Embryonic facial prominence (tissue), 1 donor: ENCODE measurements around the gene CLEC4D.
"Not testable (repeated sequence)": the region's sequence is repeated elsewhere in the genome, so short reads cannot be mapped to it uniquely, and the experiment has no call there.

Experiments
- DNase-seq: peaks from one replicate; pipeline ENCODE4 v3.0.0-alpha.2; 2016; ENCODE audit errors: extremely low spot score

Gene CLEC4D

DNA sequence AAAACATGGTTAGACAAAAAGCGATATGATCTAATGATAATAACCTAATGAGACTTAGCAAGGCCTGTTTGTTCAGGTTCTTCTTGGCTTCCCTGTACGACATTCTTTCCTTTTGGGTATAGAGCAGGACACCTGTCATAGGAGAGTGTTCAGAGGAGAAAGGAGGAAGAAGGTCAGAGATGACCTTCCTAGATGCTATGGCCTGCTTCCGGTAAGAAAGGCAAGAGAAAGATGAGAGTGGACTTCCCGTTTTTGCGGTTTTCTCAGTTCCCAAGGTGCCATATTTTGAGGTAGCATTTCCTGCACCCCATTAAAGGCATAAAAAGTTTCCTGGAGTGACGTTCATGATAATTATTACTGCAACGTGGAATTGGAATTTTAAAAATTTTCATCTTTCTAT is 18.7 kb downstream of the CLEC4D start:
- DNase-seq, result no peak

DNA sequence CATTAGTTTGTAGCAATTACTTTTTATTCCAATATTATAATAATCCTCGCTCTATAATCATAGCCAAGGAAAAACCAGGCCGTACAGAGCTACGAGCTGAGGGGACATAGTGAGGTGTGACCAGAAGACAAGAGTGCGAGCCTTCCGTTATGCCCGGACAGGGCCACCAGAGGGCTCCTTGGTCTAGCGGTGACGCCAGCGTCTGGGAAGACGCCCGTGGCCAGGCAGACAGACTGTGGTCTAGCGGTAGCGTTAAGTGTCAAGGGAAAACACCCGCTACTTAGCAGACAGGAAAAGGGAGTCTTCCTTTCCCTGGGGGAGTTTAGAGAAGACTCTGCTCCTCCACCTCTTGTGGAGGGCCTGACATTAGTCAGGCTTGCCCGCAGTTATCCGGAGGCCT is 24.5 kb downstream of the CLEC4D start:
- DNase-seq, result not testable (repeated sequence)

- DNase-seq, result not testable (repeated sequence)
Observed at GRCh38 chr12:8540831-8541230, 27.5 kb downstream of the CLEC4D start, which contains the start of gene CLEC4E. Gene CLEC4E (minus strand): TSS chr12:8540905. CDS start chr12:8540797, 108 bp downstream.

DNA sequence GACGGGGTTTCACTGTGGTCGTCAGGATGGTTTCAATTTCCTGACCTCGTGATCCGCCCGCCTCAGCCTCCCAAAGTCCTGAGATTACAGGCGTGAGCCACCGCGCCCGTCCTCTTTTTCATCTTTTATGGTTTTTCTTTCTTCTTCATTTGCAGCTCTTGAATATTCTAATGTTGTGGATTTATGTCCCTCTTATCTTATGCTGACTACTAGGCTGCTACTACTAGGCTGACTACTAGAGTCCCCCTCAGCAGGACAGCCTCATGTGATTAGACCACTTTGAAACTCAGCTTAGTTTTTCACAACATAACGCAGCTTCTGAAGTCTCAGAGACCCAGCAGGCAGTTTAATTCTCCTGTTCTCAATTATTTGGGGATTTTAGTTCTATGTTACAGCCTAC is 28.3 kb downstream of the CLEC4D start:
- no peak for DNase-seq

DNA sequence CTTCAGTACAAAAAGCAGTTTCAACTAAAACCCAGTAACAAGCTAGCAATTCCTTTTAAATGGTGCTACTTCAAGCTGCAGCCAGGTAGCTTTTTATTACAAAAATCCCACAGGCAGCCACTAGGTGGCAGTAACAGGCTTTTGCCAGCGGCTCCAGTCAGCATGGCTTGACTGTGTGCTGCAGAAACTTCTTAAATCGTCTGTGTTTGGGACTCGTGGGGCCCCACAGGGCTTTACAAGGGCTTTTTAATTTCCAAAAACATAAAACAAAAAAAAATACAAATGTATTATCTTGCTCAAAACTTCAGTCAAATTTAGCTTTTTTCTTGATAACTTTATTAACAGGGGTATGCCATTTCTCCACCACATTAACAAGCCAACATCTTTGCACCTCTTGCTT is 31.0 kb downstream of the CLEC4D start:
- peak; percentile 29 for DNase-seq

DNA sequence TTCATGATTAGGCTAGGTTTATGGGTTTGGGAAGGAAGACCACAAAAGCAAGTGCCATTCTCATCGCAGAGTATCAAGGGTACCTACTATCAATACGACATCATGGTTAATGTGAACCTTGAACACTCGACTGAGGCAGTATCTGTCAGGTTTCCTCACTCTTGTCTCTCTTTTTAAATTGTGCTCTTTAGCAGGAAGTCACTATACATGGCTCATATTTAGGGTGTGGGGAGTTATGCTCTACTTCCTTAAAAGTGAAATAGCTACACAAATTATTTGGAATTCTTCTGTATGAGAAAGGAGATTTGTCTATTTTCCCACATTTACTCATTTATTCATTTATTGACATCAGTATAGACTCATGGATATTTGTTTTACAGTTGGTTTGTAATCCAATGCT is 33.3 kb downstream of the CLEC4D start:
- no peak for DNase-seq

GRCh38 chr12:8547645-8548044 is 34.3 kb downstream of the CLEC4D start:
- no peak for DNase-seq

DNA sequence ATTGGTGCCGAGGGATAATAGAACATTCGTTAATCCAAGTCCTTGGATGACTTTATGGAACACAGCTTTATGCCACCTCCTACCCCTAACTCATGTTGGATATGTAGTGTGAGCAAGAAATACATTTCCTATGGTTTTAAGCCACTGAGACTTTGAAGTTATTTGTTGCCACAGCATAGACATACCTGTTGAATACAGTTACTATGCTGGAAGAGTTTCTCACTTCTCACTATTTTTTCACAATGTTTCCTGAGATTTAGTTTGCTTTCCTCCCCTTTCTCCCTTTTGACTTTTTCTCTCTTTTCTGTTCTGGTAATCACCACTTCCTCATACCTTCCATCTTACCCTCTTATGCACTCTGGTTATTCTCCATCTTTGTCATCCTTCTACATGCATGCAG is 34.9 kb downstream of the CLEC4D start:
- no peak for DNase-seq

GRCh38 chr12:8549381-8549780 is 36.1 kb downstream of the CLEC4D start:
- DNase-seq, result no peak

- DNase-seq, result no peak
Observed at GRCh38 chr12:8553088-8553627, 39.9 kb downstream of the CLEC4D start.

GRCh38 chr12:8554451-8555195 is 41.3 kb downstream of the CLEC4D start:
- DNase-seq, result no peak

DNA sequence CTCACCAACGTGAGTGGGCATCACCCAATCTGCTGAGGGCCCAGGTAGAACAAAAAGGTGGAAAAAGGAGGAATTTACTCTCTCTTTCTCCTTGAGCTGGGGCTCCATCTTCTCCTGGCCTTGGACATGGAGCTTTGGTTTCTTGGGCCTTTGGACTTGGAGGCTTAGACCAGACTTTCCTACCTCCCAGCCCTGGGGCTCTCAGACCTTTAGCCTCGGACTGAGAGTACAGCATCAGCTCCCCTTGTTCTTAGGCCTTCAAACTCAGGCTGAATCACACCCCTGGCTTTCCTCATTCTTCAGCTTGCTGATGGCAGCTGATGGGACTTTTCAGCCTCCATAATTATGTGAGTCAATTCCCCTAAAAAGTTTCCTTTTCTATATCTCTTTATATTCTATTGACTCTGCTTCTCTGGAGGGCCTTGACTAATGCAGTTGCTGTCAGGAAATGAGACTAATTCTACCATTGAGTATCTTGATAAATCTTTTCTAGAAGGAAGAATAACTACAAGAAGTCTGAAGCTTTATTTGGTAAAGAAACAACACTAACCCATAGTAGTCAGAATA is 43.3 kb downstream of the CLEC4D start:
- no peak for DNase-seq

DNA sequence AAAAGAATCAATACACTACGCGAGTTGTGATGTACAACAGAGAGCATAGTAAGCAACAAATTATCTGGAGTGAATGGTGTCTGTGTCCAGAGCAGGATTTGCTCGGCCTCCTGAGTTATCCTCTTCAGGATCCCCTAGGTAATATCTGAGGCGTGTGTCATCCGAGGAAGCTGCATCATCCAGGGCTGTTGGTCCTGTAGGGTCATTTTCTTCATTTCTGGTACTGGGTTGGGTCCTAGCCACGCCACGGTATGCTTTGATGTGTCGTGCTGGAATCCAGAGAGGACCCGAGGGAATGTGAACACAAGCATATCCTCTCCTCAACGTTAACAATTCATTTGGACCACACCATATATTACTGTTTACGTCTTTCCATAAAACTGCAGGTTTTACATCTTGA is 46.4 kb downstream of the CLEC4D start:
- no peak for DNase-seq

DNA sequence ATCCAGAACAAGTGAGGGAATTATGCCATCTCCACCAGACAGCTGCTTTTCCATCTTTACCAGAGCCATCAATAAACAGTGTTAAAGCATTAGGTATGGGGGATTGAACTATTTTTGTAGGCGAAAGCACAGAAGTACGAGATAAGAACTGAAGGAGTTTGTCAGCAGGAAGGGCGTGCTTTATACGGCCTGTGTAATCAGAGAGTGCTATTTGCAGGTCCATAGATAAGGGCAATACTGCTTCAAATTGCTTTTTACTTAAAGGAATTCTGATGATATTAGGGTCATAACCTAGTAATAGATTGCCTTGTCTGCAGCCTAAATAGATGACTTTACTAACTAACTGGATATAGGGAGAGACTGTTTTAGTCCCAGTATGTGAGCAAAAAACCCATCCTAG is 47.7 kb downstream of the CLEC4D start:
- no peak for DNase-seq

DNA sequence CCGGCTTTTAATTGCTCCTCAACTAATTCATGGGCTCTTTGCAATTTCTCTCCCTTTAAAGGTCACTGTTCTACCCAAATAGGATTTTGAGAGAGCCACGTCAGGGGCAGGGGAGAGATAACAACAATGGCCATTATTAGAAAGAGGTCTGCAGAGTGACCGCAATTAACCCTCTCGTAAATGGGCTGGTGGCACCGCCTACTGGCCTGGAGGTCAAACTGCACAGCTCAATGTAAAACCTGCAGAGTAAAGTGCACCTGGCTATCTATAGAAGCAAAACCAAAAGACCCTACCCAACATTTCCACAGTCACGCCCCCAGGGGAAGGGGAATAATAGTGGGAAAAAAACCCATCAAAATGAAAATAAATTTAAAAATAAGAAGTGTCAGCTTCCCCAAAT is 49.0 kb downstream of the CLEC4D start:
- DNase-seq, result no peak

DNA sequence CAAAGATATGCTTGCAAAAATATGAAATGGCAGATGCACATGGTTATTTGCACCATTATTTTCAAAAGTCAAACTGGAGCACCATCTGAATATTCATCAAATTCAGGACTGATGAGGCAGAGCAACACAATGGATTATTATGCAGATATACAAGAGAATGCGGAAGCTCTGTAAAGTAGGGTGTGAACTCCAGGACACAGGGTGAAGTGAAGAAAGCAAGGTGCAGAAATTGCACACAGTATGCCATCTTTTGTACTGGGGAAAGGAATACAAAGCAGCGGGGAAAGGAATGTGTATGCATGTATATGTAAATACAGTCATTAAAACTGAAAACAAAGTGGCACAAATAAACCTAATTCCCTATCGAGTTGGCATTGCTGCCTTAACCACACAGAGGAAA is 50.1 kb downstream of the CLEC4D start:
- no peak for DNase-seq

GRCh38 chr12:8564656-8565055 is 51.4 kb downstream of the CLEC4D start:
- no peak for DNase-seq

- not testable (repeated sequence) for DNase-seq
Observed at GRCh38 chr12:8566052-8566451, 52.7 kb downstream of the CLEC4D start.

- DNase-seq, result no peak
Observed at GRCh38 chr12:8566525-8566924, 53.2 kb downstream of the CLEC4D start.
